PC-3 (cell line): Measurements from ENCODE around the gene FCHO1.

ENCODE experiments used
- EZH2 ChIP-seq: fragments of 300-600 bp; sonication (generic); IDR thresholded peaks from one replicate; pipeline ENCODE4 v1.6.1; 2017; ENCODE audit warnings: antibody characterized with exemption, mild to moderate bottlenecking, low read length; ENCODE audit not compliant: unreplicated experiment
- EZH2phosphoT487 ChIP-seq: fragments of 300-600 bp; sonication (generic); IDR thresholded peaks from 2 replicates; pipeline ENCODE4 v1.6.1; 2018; ENCODE audit warnings: mild to moderate bottlenecking, antibody characterized with exemption, low read length, borderline replicate concordance
- TF ChIP-seq, protein P1 (sequence below): fragments of 300-600 bp; sonication (generic); conservative IDR thresholded peaks from 2 replicates; pipeline ENCODE4 v1.5.1; 2017; ENCODE audit warnings: antibody characterized with exemption, low read depth, mild to moderate bottlenecking, low read length

DNA sequence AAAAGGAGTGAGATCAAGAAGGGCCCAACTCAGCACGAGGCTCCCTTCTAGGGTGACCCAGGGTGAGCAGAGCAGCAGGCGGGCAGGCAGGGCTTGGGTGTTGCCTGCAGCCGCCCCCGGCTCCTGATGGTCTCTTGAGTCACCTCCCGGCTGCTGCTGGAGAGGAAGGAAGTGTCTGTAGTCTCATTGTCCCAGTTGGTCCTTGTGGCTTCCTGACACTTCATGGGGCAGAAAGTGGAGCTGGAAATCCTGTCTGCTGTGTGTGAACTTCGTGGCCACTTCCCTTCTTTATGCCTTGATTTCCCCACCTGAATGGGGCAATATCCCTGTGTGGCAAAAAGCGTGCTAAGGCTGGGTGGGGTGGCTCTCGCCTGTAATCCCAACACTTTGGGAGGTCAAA, 29.5 kb upstream of the FCHO1 start:
- TF ChIP-seq, protein P1, sequence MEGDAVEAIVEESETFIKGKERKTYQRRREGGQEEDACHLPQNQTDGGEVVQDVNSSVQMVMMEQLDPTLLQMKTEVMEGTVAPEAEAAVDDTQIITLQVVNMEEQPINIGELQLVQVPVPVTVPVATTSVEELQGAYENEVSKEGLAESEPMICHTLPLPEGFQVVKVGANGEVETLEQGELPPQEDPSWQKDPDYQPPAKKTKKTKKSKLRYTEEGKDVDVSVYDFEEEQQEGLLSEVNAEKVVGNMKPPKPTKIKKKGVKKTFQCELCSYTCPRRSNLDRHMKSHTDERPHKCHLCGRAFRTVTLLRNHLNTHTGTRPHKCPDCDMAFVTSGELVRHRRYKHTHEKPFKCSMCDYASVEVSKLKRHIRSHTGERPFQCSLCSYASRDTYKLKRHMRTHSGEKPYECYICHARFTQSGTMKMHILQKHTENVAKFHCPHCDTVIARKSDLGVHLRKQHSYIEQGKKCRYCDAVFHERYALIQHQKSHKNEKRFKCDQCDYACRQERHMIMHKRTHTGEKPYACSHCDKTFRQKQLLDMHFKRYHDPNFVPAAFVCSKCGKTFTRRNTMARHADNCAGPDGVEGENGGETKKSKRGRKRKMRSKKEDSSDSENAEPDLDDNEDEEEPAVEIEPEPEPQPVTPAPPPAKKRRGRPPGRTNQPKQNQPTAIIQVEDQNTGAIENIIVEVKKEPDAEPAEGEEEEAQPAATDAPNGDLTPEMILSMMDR = no peak
- TF ChIP-seq EZH2 (no peak), EZH2phosphoT487 (no peak)
